ENCODE data around the gene SMYD3. TPM values are rescaled to one million over a fixed set of nuclear protein-coding genes. Genes with fewer than 3 reads are reported as not detected.

SMYD3 gene
- total and polyA plus RNA-seq, 10 of the 15 experiments (the other 5 are each of a cell fraction or from before 2014, with no cell fraction given) = 18.3 to 54.0 (median 24.8) TPM

DNA sequence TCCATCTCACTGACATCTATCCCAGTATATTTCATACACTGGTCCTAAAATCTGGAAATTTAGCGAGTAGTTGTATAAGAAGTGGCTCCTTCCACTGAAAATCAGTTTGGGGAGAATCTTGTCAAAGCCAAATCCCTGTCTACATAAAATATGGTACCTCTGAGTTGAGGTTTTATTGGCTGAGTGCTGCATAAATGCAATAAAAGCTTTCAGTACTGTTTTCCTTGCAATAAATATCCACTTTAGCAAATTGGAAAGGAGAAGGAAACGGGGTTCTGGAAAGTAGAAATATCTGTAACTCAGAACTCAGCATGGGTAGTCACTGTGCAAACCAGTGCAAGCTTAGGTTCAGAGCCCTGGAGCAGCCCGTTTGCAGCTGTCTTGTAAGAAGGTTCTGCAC, 580.2 kb downstream of the SMYD3 start (continued):
- TF ChIP-seq SPI1 (IDR thresholded peaks at IDR 0.05; ENCODE audit: borderline replicate concordance, insufficient read depth, low read depth, low read length) = no peak

DNA sequence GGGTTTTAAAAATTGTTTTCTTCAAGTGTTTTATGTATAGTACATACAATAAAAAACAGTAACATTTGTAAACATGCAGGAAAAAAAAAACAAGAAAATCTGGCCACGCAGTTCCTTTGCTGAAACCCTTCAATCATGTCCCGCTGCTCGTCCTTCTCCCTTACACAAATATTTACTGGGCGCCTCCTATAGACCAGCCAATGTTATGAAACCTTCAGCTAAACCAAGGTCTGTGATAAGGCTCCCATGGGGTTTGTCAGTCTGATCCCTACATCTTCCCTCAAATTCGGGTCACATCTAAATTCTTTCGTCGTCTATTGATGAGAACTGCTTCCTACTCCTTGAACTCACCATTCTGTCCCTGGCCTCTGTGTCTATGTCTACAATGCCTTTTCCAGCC, 583.9 kb downstream of the SMYD3 start:
- in situ Hi-C loops (cut with MboI) = no loop called here

More for the DNA sequence above, 583.9 kb downstream of the SMYD3 start:
- ATAC-seq (no peak), DNase-seq (ENCODE audit: low read depth, low spot score) (no peak), FAIRE-seq (no peak)
- peaks cover 3% of the 10 kb centered on the region; the same call in 1 of the 2 replicates for H3K4me1 ChIP-seq (ENCODE audit: control insufficient read depth, insufficient read depth, low read length)
- intact Hi-C loops (cut with micrococcal nuclease; ENCODE audit: unreplicated experiment) = no loop called here
- no peaks in the 10 kb centered on the region for H3K27me3 ChIP-seq (replicated peaks in 1 of 2; ENCODE audit: control insufficient read depth in 2 of 2, insufficient read depth in 2 of 2, low read length in 1 of 2)
- no peak overlapping the region for H3K4me2 ChIP-seq (ENCODE audit: control insufficient read depth, insufficient read depth)
- CTCF ChIA-PET = no interaction called here
- RAD21 ChIA-PET (ENCODE audit: unreplicated experiment) = no interaction called here
- H3K9ac ChIP-seq (ENCODE audit: control insufficient read depth, insufficient read depth, low read length) = no peak overlapping the region
- SMC1A ChIA-PET (ENCODE audit: uncharacterized antibody, unreplicated experiment) = interaction anchor here (1.0 to 1.3 kb wide), 2 partner anchors 20 to 24 kb away, joined by 4 to 5 read pairs; no protein-coding TSS in a partner anchor
- no peak overlapping the region for H3K27ac ChIP-seq (ENCODE audit: control insufficient read depth, insufficient read depth)
- TF ChIP-seq SMARCA5 (IDR thresholded peaks at IDR 0.05) (no peak), GATAD2B (conservative IDR thresholded peaks at IDR 0.05; ENCODE audit: low read depth) (no peak), MEF2B (IDR thresholded peaks at IDR 0.05; ENCODE audit: partially characterized antibody, poor library complexity, severe bottlenecking) (no peak), GABPA (IDR thresholded peaks at IDR 0.05; ENCODE audit: low read depth) (no peak), TARDBP (IDR thresholded peaks at IDR 0.05; ENCODE audit: borderline replicate concordance) (no peak), ATF7 (IDR thresholded peaks at IDR 0.05; ENCODE audit: low read depth) (no peak), NFYA (IDR thresholded peaks at IDR 0.05; ENCODE audit: borderline replicate concordance, low read depth, low read length) (no peak), RFX5 (IDR thresholded peaks at IDR 0.05; ENCODE audit: low read depth, low read length) (no peak), KLF5 (IDR thresholded peaks at IDR 0.05; ENCODE audit: partially characterized antibody) (no peak), RB1 (IDR thresholded peaks at IDR 0.05; ENCODE audit: borderline replicate concordance) (no peak), PML (IDR thresholded peaks at IDR 0.05; ENCODE audit: low read length) (no peak)
- TF ChIP-seq, protein P1, sequence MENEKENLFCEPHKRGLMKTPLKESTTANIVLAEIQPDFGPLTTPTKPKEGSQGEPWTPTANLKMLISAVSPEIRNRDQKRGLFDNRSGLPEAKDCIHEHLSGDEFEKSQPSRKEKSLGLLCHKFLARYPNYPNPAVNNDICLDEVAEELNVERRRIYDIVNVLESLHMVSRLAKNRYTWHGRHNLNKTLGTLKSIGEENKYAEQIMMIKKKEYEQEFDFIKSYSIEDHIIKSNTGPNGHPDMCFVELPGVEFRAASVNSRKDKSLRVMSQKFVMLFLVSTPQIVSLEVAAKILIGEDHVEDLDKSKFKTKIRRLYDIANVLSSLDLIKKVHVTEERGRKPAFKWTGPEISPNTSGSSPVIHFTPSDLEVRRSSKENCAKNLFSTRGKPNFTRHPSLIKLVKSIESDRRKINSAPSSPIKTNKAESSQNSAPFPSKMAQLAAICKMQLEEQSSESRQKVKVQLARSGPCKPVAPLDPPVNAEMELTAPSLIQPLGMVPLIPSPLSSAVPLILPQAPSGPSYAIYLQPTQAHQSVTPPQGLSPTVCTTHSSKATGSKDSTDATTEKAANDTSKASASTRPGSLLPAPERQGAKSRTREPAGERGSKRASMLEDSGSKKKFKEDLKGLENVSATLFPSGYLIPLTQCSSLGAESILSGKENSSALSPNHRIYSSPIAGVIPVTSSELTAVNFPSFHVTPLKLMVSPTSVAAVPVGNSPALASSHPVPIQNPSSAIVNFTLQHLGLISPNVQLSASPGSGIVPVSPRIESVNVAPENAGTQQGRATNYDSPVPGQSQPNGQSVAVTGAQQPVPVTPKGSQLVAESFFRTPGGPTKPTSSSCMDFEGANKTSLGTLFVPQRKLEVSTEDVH (IDR thresholded peaks at IDR 0.05; ENCODE audit: low read depth, partially characterized antibody) = no peak
- TF ChIP-seq, protein P2, sequence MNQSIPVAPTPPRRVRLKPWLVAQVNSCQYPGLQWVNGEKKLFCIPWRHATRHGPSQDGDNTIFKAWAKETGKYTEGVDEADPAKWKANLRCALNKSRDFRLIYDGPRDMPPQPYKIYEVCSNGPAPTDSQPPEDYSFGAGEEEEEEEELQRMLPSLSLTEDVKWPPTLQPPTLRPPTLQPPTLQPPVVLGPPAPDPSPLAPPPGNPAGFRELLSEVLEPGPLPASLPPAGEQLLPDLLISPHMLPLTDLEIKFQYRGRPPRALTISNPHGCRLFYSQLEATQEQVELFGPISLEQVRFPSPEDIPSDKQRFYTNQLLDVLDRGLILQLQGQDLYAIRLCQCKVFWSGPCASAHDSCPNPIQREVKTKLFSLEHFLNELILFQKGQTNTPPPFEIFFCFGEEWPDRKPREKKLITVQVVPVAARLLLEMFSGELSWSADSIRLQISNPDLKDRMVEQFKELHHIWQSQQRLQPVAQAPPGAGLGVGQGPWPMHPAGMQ (IDR thresholded peaks at IDR 0.05; ENCODE audit: borderline replicate concordance) = no peak
- no peak overlapping the region for H2AFZ ChIP-seq (ENCODE audit: control insufficient read depth, low read depth, low read length)
- H4K20me1 ChIP-seq (ENCODE audit: control insufficient read depth, insufficient read depth) = no peaks in the 10 kb centered on the region
- H3K36me3 ChIP-seq (ENCODE audit: control insufficient read depth in 2 of 2, insufficient read depth in 2 of 2, low read length in 1 of 2) = no peaks in the 10 kb centered on the region
- POLR2A ChIA-PET = no interaction called here
- no peaks in the 10 kb centered on the region; the same call in 1 of the 3 replicates for H3K9me3 ChIP-seq (replicated peaks; ENCODE audit: control insufficient read depth, insufficient read depth, low read length)
- BruUV-seq (replicated peaks) = no TSS peak
- no peak overlapping the region for H3K4me3 ChIP-seq
- no peaks in the 10 kb centered on the region for H3K79me2 ChIP-seq (ENCODE audit: control insufficient read depth, insufficient read depth, low read length)
- 95% methylated on average over 7 of the region's 7 CpGs for WGBS (ENCODE audit: insufficient coverage, insufficient replicate concordance, low lambda C conversion rate, missing lambda C conversion rate)
